Retina (tissue), 1 donor: ENCODE data around the gene ARHGEF2.

ENCODE experiments used
- DNase-seq: peaks from one replicate; pipeline ENCODE4 v3.0.0-alpha.2; 2016

Gene ARHGEF2

DNA sequence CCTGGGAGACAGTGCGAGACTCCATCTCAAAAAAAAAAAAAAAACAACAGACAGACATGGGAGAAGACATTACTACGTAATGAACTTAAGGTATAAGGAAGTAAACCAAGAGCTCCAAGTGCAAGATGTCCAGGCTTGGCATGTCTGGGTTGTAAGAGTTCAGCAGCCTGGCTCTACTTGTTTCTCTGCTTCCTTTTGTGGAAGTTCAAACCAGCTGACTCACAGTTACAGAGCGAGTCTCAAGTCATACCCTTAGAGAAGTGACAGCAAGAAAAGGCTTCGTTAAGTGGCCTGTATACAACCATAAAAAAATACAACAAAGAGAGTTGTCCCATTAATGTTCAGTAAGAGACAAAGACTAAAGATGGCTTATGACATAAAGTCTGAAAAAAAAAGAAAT is 68.5 kb downstream of the ARHGEF2 start:
- DNase-seq = no peak

DNA sequence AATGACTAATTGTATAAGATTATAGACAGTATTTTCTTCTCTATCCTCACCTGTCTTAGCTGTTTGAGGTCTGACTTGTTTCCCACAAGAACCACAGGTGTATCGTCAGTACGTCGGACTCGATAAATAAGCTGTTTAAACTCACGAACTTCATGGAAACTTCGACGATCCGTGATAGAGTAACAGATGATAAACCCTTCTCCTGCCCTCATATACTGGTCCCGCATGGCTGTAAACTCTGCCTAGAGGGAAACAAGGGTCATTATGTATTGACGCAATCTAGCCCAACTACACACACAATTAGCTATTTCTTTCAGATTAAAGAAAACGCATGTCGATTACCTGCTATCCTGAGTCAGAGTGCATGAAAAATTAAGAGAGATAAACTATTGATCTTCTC is 74.1 kb downstream of the ARHGEF2 start:
- no peak for DNase-seq

DNA sequence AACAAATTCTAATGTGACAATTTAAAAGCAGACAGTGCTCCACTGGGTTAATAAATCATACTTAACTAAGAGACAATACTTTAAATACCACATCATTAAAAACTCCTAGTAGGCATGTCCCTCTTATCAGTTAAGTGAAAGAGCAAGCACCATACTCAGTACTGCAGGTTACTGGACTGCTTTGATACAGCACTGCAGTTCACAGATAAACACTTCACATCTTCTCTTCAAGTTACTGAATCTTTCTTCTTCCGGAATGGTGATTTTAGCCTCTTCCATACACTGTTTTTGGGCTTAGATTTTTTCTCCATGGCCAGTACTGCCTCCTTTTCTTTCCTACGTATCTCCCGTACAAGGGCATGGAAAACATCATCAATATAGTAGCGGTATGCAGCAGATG is 78.2 kb downstream of the ARHGEF2 start:
- DNase-seq = no peak

DNA sequence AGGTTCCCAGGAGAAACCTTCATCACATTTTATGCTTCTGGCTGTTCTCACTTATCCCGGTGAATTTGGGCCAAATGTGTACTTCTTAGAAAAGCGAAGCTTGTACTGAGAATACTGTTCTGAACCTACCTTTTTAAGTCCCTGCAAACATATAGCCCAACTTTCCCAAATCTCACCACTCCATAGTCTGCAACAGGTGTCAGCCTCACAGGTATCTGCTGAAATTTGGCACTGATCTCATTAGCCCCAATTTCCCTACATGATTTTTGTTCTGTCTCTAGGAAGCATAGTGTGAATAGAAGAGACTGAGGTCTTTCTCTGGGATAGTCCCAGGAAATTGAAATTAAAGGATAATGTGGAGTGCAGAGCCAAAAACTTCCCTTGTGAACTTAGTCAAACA is 78.7 kb downstream of the ARHGEF2 start:
- no peak for DNase-seq

DNA sequence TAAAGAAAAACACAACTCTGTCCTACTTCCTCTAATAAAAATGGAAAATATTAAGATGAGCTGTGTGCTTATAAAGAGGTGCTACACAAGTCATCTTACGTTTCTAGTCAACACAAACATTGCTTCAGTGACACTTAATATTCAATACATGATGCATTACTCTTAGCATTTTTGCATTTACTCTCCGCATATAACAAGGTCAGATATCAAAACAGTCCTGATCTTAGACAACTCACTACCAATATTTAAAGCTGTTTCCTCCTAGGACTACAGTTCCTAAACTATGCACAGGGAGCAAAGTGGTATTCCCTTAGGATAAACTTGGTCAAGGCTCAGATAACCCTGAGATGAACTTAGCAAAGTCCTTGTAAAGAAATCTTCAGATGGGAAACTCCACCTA is 79.5 kb downstream of the ARHGEF2 start:
- no peak for DNase-seq

DNA sequence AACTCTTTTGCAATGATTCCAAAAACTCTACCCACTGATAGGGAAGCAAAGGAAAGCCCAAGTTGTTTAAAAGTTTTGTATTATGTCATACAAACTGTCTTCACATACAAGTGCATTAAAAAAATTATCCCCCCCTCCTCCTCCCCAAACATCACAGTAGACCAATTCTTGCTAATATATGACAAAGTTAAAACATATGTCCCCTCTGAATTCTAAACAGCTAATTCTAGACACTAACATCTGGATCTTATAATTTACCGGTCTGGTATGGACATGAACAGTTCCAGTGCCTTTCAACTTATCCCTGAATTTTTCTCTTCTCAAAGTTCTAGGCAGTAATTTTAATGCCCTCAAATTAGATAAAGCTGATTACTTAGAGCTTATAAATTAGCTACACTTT is 80.6 kb downstream of the ARHGEF2 start:
- DNase-seq = no peak
